Body of pancreas (tissue), 4 donors: ENCODE measurements around the gene NHERF1. TPM values are rescaled to one million over a fixed set of nuclear protein-coding genes. Genes with fewer than 3 reads are reported as not detected.

Source experiments
- ATAC-seq: fragments of 150-250 bp; one replicate; pipeline ENCODE4 v1.9.1; 2016
- DNase-seq, 4 donors: peaks; one replicate each; pipeline ENCODE4 v3.0.0-alpha.2; 2019
- H3K27ac ChIP-seq, 4 donors: fragments of 200-600 bp; sonication (generic); 1 replicate in 3 of 4; 2 replicates in 1 of 4; pipeline versions ENCODE4 v1.5.1 to v1.6.1; 2016 to 2019; ENCODE audit warnings: mild to moderate bottlenecking in 1 of 4, mixed read lengths in 1 of 4, moderate library complexity in 1 of 4
- H3K27me3 ChIP-seq, 2 donors: fragments of 200-600 bp; sonication (generic); one replicate each; pipeline ENCODE4 v1.6.0; 2016; ENCODE audit warnings: mild to moderate bottlenecking in 1 of 2
- H3K36me3 ChIP-seq, 2 donors: fragments of 200-600 bp; sonication (generic); replicated peaks in 1 of 2; 2 replicates each; pipeline ENCODE4 v1.5.1; 2016; ENCODE audit warnings: low read depth in 2 of 2; ENCODE audit not compliant: insufficient read depth in 1 of 2
- H3K4me1 ChIP-seq: fragments of 200-600 bp; sonication (generic); one replicate; pipeline ENCODE4 v1.6.0; 2016
- H3K4me3 ChIP-seq, 2 donors: fragments of 200-600 bp; sonication (generic); 1 replicate in 1 of 2; 2 replicates in 1 of 2; pipeline ENCODE4 v1.5.1; 2016 to 2019
- H3K9me3 ChIP-seq, 3 donors: fragments of 200-600 bp; sonication (generic); 1 replicate in 2 of 3; 2 replicates in 1 of 3; pipeline ENCODE4 v1.5.1; 2016
- POLR2A ChIP-seq, 3 donors: fragments of 450-650 bp; IDR thresholded peaks; one replicate each; pipeline ENCODE4 v1.6.1; 2016; ENCODE audit warnings: antibody characterized with exemption in 3 of 3, mild to moderate bottlenecking in 2 of 3
- whole genome bisulfite sequencing, 2 donors: methylation state at CpG; one replicate each; pipeline ENCODE4 v1.1.5; 2017; 5-methylcytosine and 5-hydroxymethylcytosine counted together
- intact Hi-C: fragments of 100-400 bp; cut with DNase I; formaldehyde crosslinking; loops from one replicate; pipeline ENCODE4 v1.15.1; 2023
- total RNA-seq, 2 donors: library from RNA; depleted of rRNA; stranded (reverse); fragments of >200 nt; gene quantifications; one replicate each; pipeline ENCODE4 v1.1.0, GENCODE V29; 2016
- TF ChIP-seq, protein P1 (sequence below), 7 experiments: fragments of 450-650 bp in 4 of 7; fragments of 200-600 bp in 3 of 7; sonication (generic) in 3 of 7; IDR thresholded peaks; one replicate each; pipeline ENCODE4 v1.5.1; 2016 to 2019; ENCODE audit warnings: antibody characterized with exemption in 7 of 7

Gene NHERF1
- total RNA-seq, 2 donors from 2014 or later: 56.6 to 64.9 TPM

DNA sequence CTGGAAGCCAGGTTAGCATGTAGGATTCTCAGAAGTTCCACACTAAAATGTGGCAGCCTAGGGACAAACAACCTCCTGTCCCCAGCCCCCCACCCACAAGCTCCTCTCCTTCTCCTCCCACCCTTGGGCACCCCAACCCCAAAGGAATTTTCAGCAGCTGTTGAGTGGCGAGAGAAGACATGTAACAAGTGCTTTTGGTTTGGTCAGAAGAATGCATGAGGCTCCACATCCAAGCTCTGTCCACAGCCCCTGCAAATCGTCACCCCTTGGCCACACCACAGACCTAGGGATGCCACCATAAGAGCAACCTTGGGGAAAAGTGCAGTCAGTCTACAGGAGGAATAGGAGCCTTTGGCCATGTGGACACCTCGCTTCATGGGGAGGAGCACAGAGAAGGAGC lies 23.3 kb upstream of the NHERF1 start:
- no peaks in the 10 kb centered on the region for H3K4me1 ChIP-seq
- intact Hi-C loops: no loop called here
- H3K27me3 ChIP-seq: no peaks in the 10 kb centered on the region
- 85 to 94% methylated on average over 3 of the region's 3 CpGs for WGBS, 2 donors
- no peak overlapping the region for H3K27ac ChIP-seq
- H3K9me3 ChIP-seq: no peaks in the 10 kb centered on the region
- H3K4me3 ChIP-seq: no peak overlapping the region
- DNase-seq (no peak), ATAC-seq (no peak)
- H3K36me3 ChIP-seq: no peaks in the 10 kb centered on the region
- TF ChIP-seq, protein P1, sequence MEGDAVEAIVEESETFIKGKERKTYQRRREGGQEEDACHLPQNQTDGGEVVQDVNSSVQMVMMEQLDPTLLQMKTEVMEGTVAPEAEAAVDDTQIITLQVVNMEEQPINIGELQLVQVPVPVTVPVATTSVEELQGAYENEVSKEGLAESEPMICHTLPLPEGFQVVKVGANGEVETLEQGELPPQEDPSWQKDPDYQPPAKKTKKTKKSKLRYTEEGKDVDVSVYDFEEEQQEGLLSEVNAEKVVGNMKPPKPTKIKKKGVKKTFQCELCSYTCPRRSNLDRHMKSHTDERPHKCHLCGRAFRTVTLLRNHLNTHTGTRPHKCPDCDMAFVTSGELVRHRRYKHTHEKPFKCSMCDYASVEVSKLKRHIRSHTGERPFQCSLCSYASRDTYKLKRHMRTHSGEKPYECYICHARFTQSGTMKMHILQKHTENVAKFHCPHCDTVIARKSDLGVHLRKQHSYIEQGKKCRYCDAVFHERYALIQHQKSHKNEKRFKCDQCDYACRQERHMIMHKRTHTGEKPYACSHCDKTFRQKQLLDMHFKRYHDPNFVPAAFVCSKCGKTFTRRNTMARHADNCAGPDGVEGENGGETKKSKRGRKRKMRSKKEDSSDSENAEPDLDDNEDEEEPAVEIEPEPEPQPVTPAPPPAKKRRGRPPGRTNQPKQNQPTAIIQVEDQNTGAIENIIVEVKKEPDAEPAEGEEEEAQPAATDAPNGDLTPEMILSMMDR (IDR thresholded peaks at IDR 0.05): no peak
- TF ChIP-seq POLR2A (IDR thresholded peaks at IDR 0.05): no peak

DNA sequence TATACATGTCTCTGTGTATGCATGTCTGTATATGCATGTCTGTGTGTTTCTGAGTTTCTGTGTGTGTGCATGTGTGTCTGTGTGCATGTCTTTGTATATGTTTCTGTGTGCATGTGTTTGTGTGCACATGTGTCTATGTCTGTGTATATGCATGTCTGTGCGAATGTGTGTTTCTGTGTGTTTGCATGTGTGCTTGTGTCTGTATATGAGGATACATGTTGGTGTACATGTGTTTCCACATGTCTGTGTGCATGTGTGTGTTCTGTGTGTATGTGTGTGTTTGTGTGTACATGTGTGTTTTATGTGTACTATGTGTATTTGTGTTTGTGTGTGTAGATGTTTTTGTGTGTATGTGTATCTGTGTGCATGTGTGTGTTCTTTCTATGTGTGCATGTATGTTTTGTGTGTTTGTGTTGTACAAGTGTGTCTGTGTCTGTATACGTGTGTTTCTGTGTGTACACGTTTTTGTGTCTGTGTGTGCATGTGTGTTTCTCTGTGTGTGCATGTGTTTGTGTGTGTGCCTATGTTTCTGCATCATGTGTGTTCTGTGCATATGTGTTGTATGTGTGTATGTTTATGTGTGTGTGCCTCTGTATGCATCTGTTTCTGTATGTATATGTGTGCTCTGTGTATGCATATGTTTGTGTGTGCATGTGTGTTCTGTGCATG lies 20.3 kb upstream of the NHERF1 start:
- Histone ChIP-seq H3K4me1 (peaks cover 6% of the 10 kb centered on the region), H3K9me3 (no peaks in the 10 kb centered on the region), H3K4me3 (no peak overlapping the region), H3K36me3 (no peaks in the 10 kb centered on the region), H3K27ac (no peak overlapping the region), H3K27me3 (no peaks in the 10 kb centered on the region)
- no peak for ATAC-seq
- DNase-seq: no peak
- intact Hi-C loops: no loop called here
- no peak for TF ChIP-seq POLR2A (IDR thresholded peaks at IDR 0.05)
- TF ChIP-seq, protein P1 (IDR thresholded peaks at IDR 0.05): peak in 1 of 7 experiments; percentile 17
- WGBS, 2 donors: 73 to 78% methylated on average over 3 of the region's 3 CpGs

DNA sequence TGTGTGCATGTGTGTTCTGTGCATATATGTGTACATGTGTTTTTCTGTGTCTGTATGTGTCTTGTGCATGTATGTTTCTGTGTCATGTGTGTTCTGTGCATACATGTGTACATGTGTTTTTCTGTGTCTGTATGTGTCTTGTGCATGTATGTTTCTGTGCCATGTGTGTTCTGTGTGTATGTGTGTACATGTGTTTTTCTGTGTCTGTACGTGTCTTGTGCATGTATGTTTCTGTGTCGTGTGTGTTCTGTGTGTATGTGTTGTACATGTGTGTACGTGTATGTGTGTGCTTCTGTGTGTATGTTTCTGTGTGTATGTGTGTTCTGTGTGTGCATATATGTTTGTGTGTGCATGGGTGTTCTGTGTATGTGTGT lies 19.7 kb upstream of the NHERF1 start:
- no peak for TF ChIP-seq POLR2A (IDR thresholded peaks at IDR 0.05)
- TF ChIP-seq, protein P1 (IDR thresholded peaks at IDR 0.05): no peak
- Histone ChIP-seq H3K9me3 (no peaks in the 10 kb centered on the region), H3K27ac (no peak overlapping the region), H3K27me3 (no peaks in the 10 kb centered on the region), H3K4me3 (no peak overlapping the region), H3K4me1 (peaks cover 6% of the 10 kb centered on the region), H3K36me3 (no peaks in the 10 kb centered on the region)
- intact Hi-C loops: no loop called here
- WGBS, 2 donors: 56 to 69% methylated on average over 3 of the region's 3 CpGs
- ATAC-seq (no peak), DNase-seq (no peak)

DNA sequence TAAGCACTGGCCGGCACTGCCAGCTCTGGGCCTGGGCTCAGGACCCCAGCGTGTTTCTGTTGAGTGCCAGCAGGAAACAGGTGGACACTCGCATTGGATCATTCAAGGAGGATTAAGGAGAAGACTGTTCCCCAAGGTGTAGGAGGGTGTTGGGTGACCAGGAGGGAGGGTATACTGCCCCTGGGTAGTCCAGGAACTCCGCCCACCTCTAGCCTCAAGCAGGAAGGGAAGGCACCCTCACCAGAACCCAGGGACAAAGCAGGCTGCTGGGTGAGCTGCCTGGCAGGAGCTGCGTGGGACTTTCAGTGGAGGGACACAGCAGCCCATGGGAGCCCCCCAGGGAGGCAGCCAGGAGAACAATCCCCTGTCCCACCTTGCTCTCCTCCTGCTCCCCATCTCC lies 19.1 kb upstream of the NHERF1 start:
- Histone ChIP-seq H3K4me3 (no peak overlapping the region), H3K4me1 (peaks cover 6% of the 10 kb centered on the region), H3K36me3 (no peaks in the 10 kb centered on the region), H3K9me3 (no peaks in the 10 kb centered on the region), H3K27me3 (no peaks in the 10 kb centered on the region), H3K27ac (no peak overlapping the region)
- TF ChIP-seq POLR2A (IDR thresholded peaks at IDR 0.05): no peak
- TF ChIP-seq, protein P1 (IDR thresholded peaks at IDR 0.05): no peak
- no peak for ATAC-seq
- no peak for DNase-seq
- 33 to 93% methylated on average over 1 to 5 of the region's 5 CpGs for whole genome bisulfite sequencing, 2 donors
- intact Hi-C loops: no loop called here

- intact Hi-C loops: loop anchor here (5.0 kb wide), 1 partner anchor 52 kb away; no protein-coding TSS in a partner anchor
- DNase-seq (no peak), ATAC-seq (no peak)
- WGBS, 2 donors: 74 to 88% methylated on average over 12 to 15 of the region's 15 CpGs
- TF ChIP-seq, protein P1 (IDR thresholded peaks at IDR 0.05): no peak
- no peak for TF ChIP-seq POLR2A (IDR thresholded peaks at IDR 0.05)
- no peaks in the 10 kb centered on the region for H3K27me3 ChIP-seq
- H3K27ac ChIP-seq: no peak overlapping the region
- no peaks in the 10 kb centered on the region for H3K9me3 ChIP-seq
- no peaks in the 10 kb centered on the region for H3K36me3 ChIP-seq
- no peak overlapping the region for H3K4me3 ChIP-seq
- peaks cover 6% of the 10 kb centered on the region for H3K4me1 ChIP-seq
Observed at GRCh38 chr17:74729866-74730265, 18.6 kb upstream of the NHERF1 start.
